Thyroid gland (tissue), 4 donors: ENCODE measurements around the gene GSTCD. TPM values are rescaled to one million over a fixed set of nuclear protein-coding genes. Genes with fewer than 3 reads are reported as not detected.

ENCODE experiments used
- DNase-seq, 2 donors: peaks; one replicate each; pipeline ENCODE4 v3.0.0-alpha.2; 2019
- H3K27ac ChIP-seq, 3 donors: fragments of 200-600 bp; sonication (generic); 1 replicate in 2 of 3; 2 replicates in 1 of 3; pipeline ENCODE4 v1.5.1; 2016 to 2019; ENCODE audit warnings: mild to moderate bottlenecking in 1 of 3, moderate library complexity in 1 of 3
- H3K27me3 ChIP-seq: fragments of 200-600 bp; sonication (generic); one replicate; pipeline ENCODE4 v1.5.1; 2019
- H3K36me3 ChIP-seq, 2 donors: fragments of 200-600 bp; sonication (generic); one replicate each; pipeline ENCODE4 v1.5.1; 2016 to 2019
- H3K4me1 ChIP-seq, 2 donors: fragments of 200-600 bp; sonication (generic); one replicate each; pipeline ENCODE4 v1.5.1; 2017 to 2019
- H3K4me3 ChIP-seq, 3 donors: fragments of 200-600 bp; sonication (generic); replicated peaks in 1 of 3; 1 replicate in 2 of 3; 2 replicates in 1 of 3; pipeline ENCODE4 v1.5.1; 2016; ENCODE audit warnings: mild to moderate bottlenecking in 1 of 3
- H3K9me3 ChIP-seq: fragments of 200-600 bp; sonication (generic); one replicate; pipeline ENCODE4 v1.5.1; 2017
- POLR2A ChIP-seq, 2 donors: fragments of 450-650 bp; IDR thresholded peaks; one replicate each; pipeline ENCODE4 v1.6.1; 2017; ENCODE audit warnings: antibody characterized with exemption in 2 of 2, mild to moderate bottlenecking in 2 of 2, moderate library complexity in 1 of 2
- WGBS, 2 donors: methylation state at CpG; one replicate each; pipeline ENCODE4 v1.1.5; 2017; 5-methylcytosine and 5-hydroxymethylcytosine counted together
- intact Hi-C: fragments of 100-400 bp; cut with DNase I; formaldehyde crosslinking; loops from one replicate; pipeline ENCODE4 v1.15.1; 2023
- total RNA-seq, 4 donors: library from RNA; depleted of rRNA; stranded (reverse); fragments of >200 nt; gene quantifications; one replicate each; pipeline ENCODE4 v1.2.3, GENCODE V29; 2016
- TF ChIP-seq, protein P1 (sequence below), 6 experiments: fragments of 200-600 bp in 3 of 6; fragments of 450-650 bp in 3 of 6; sonication (generic) in 3 of 6; IDR thresholded peaks; one replicate each; pipeline ENCODE4 v1.5.1; 2016 to 2019; ENCODE audit warnings: antibody characterized with exemption in 6 of 6, mild to moderate bottlenecking in 2 of 6, inconsistent platforms in 1 of 6, moderate library complexity in 1 of 6

GSTCD gene
- total RNA-seq, 4 donors from 2014 or later = 9.4 to 18.9 (median 15.2) TPM

GRCh38 chr4:105822061-105822460 lies 113.5 kb downstream of the GSTCD start:
- Histone ChIP-seq H3K4me1 (no peaks in the 10 kb centered on the region), H3K36me3 (no peaks in the 10 kb centered on the region), H3K27me3 (no peaks in the 10 kb centered on the region), H3K27ac (no peak overlapping the region), H3K4me3 (no peak overlapping the region), H3K9me3 (no peaks in the 10 kb centered on the region)
- intact Hi-C loops = no loop called here
- DNase-seq = no peak
- no peak for TF ChIP-seq POLR2A (IDR thresholded peaks at IDR 0.05)
- TF ChIP-seq, protein P1, sequence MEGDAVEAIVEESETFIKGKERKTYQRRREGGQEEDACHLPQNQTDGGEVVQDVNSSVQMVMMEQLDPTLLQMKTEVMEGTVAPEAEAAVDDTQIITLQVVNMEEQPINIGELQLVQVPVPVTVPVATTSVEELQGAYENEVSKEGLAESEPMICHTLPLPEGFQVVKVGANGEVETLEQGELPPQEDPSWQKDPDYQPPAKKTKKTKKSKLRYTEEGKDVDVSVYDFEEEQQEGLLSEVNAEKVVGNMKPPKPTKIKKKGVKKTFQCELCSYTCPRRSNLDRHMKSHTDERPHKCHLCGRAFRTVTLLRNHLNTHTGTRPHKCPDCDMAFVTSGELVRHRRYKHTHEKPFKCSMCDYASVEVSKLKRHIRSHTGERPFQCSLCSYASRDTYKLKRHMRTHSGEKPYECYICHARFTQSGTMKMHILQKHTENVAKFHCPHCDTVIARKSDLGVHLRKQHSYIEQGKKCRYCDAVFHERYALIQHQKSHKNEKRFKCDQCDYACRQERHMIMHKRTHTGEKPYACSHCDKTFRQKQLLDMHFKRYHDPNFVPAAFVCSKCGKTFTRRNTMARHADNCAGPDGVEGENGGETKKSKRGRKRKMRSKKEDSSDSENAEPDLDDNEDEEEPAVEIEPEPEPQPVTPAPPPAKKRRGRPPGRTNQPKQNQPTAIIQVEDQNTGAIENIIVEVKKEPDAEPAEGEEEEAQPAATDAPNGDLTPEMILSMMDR (IDR thresholded peaks at IDR 0.05) = no peak

DNA sequence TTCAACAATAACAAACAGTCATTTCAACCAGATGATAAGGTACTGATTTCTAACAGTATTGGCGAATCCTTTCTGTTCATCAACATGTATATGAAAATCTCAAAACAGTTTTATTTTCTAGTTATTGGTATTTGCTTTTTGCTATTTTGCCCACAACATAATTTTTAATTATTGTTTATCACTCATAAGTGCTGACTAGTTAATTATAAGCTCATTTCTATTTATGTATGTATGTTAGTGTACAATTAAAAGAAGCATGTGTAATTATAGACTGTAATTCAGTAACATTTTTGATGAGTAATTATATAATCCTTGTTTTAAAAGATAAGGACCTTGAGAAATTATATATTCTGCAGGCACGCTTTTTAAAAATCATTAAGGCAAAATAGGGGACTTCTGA lies 119.5 kb downstream of the GSTCD start:
- Histone ChIP-seq H3K4me3 (no peak overlapping the region), H3K9me3 (no peaks in the 10 kb centered on the region), H3K27ac (no peak overlapping the region), H3K36me3 (no peaks in the 10 kb centered on the region), H3K27me3 (no peaks in the 10 kb centered on the region), H3K4me1 (no peaks in the 10 kb centered on the region)
- no peak for DNase-seq
- intact Hi-C loops = no loop called here
- TF ChIP-seq, protein P1 (IDR thresholded peaks at IDR 0.05) = no peak
- no peak for TF ChIP-seq POLR2A (IDR thresholded peaks at IDR 0.05)
- WGBS, 2 donors = 98 to 99% methylated on average over 2 of the region's 2 CpGs

GRCh38 chr4:105831189-105831588 lies 122.6 kb downstream of the GSTCD start:
- Histone ChIP-seq H3K27me3 (no peaks in the 10 kb centered on the region), H3K27ac (no peak overlapping the region), H3K9me3 (no peaks in the 10 kb centered on the region), H3K4me3 (no peak overlapping the region), H3K4me1 (no peaks in the 10 kb centered on the region), H3K36me3 (no peaks in the 10 kb centered on the region)
- TF ChIP-seq, protein P1 (IDR thresholded peaks at IDR 0.05) = no peak
- TF ChIP-seq POLR2A (IDR thresholded peaks at IDR 0.05) = no peak
- WGBS, 2 donors = 96 to 97% methylated on average over 2 of the region's 2 CpGs
- DNase-seq = no peak
- intact Hi-C loops = no loop called here

DNA sequence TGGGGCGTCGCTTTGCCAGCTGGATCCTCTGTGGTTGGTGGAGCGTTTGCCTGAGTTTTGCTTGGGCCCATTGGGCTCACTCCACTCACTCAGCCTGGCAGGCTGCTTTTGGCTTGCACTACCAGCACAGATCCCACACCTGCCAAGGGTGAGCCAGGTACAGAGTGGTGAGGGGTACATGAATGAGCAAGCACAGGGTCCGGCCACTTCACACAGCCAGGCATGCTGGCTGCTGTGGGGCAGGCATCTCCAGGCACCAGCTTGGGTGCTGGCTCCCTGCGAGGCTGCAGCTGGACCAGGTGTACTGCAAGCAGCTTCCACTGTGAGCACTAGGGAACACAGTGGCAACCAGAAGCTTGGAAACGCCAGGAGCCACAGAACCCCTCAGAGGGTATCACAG lies 126.6 kb downstream of the GSTCD start:
- no peak for DNase-seq
- no peaks in the 10 kb centered on the region for H3K4me1 ChIP-seq
- no peak overlapping the region for H3K27ac ChIP-seq
- H3K9me3 ChIP-seq = no peaks in the 10 kb centered on the region
- intact Hi-C loops = no loop called here
- WGBS, 2 donors = 96 to 99% methylated on average over 6 of the region's 6 CpGs
- H3K27me3 ChIP-seq = no peaks in the 10 kb centered on the region
- no peaks in the 10 kb centered on the region for H3K36me3 ChIP-seq
- no peak overlapping the region for H3K4me3 ChIP-seq
- TF ChIP-seq POLR2A (IDR thresholded peaks at IDR 0.05) = no peak
- TF ChIP-seq, protein P1 (IDR thresholded peaks at IDR 0.05) = no peak

DNA sequence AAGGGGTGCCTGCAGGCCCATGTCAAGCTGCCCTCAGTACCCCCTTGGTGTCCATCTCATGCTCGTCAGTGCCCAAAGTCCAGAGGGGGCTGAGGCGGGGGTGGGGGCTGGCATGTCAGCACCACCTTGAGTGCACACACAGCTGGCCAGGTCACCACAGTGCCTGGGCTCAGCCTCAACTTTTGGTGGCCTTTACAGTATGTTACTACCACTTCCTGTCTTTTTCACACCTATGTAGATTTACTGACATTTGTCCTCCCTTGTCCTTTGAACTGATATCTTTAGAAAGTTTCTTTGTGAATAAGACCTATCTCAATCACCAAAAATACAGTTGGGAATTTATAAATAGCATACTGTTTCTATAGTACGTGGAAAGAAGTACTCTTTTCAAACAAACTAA lies 128.0 kb downstream of the GSTCD start:
- Histone ChIP-seq H3K27ac (no peak overlapping the region), H3K9me3 (no peaks in the 10 kb centered on the region), H3K27me3 (no peaks in the 10 kb centered on the region), H3K4me1 (no peaks in the 10 kb centered on the region), H3K36me3 (no peaks in the 10 kb centered on the region), H3K4me3 (no peak overlapping the region)
- TF ChIP-seq POLR2A (IDR thresholded peaks at IDR 0.05) = no peak
- TF ChIP-seq, protein P1 (IDR thresholded peaks at IDR 0.05) = no peak
- intact Hi-C loops = no loop called here
- no peak for DNase-seq
- WGBS, 2 donors = 96 to 99% methylated on average over 2 to 3 of the region's 3 CpGs
